GM19023 (cell line): ENCODE results near the gene KRT25.
"Not testable (repeated sequence)": the region's sequence is repeated elsewhere in the genome, so short reads cannot be mapped to it uniquely, and the experiment has no call there.

Source experiments
- ATAC-seq: cut with Tn5 transposase; IDR thresholded peaks from one replicate; pipeline ENCODE4 v1.9.1; 2021; ENCODE audit warnings: mild to moderate bottlenecking, moderate library complexity; ENCODE audit not compliant: unreplicated experiment

The KRT25 gene

DNA sequence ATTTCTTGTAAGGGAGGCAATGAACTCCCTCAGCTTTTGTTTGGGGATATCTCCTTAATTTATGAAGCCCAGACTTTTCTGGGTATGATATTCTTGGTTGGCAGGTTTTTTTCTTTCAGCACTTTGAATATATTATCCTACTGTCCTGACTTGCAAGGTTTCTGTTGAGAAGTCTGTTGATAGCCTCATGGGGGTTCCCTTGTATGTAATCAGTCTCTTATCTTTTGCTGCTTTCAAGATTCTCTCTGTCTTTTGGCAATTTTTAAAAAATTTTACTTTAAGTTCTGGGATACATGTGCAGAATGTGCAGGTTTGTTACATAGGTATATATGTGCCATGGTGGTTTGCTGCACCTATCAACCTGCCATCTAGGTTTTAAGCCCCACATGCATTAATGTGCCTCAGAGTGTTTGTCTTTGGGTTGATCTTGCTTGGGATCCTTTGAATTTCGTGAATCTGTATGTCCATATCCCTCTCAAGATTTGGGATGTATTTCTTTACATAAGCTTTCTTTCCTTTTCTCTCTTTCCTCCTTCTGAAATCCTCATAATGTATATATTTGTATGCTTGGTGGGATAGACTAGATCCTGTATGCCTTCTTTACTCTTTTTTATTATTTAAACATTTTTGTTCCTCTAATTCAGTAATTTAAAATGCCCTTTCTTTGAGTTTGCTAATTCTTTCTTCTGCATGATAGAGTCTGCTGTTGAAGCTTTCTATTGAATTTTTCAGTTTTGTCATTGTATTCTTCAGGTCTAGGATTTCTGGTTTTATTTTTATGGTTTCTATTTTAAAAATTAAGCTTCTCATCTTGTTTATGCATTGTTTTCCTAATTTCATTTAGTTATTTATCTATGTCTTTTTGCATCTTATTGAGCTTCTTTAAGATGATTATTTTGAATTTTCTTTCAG lies 5.2 kb upstream of the KRT25 start:
- no peak for ATAC-seq

DNA sequence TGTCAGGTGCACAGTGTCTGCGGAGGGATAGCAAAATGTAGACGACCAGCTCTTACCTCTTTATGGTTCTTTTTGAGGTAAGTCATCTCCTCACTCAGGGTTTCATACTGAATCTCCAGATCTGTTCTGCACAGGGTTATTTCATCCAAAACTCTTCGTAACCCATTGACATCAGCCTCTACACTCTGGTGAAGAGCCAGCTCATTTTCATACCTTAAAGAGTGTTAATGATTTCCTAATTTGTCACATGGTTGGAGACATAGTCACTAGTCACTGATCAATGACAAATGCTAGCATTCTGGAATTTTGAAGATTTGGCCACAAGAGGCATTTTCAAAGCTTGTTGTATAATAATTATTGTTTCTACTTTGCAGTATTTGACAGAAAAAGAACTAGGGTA lies 1.3 kb downstream of the KRT25 start:
- ATAC-seq: no peak

DNA sequence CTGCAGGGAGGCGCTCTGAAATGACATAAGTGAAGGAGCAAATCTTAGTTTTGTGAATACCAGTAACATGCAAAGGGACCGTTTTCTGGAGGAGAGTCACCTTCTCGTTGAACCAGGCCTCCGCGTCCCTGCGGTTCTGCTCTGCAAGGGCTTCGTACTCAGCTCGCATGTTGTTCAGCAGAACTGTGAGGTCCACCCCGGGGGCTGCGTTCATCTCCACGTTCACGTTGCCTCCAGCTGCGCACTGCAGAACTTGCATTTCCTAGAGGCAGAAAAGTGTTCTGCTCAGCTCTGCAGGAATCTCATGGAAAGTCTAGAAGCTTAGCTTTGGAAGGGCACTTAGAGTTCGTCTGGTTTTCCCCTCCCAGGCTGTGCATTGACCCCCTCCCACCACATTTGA lies 4.1 kb downstream of the KRT25 start:
- no peak for ATAC-seq

DNA sequence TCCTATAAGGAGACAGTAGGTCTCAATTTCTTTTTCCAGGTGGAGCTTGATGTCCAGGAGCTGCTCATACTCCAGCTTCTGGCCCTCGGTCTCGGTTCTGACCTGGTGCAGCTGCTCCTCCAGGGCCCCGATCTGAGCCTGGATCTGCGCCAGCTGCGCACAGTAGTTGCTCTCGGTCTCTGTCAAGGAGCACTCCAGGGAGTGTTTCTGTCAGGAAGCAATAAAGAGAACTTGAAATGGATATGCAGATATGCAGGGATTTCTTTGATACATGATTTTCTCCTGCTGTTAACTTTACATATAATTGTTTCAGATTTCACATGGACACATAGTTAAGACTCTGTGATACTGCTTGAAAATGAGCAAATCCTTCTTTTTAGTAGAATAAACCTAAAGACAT lies 4.7 kb downstream of the KRT25 start:
- no peak for ATAC-seq

DNA sequence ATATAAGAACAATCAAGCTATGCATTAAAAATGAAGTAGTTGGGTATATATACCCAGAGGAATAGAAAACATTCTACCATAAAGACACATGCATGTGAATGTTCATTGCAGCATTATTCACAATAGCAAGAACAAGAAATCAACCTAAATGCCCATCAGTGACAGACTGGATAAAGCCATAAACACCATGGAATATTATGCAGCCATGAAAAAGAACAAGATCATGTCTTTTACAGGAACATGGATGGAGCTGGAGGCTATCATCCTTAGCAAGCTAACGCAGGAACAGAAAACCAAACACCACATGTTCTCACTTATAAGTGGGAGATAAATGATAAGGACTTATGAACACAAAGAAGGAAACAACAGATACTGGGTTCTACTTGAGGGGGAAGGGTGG lies 6.5 kb downstream of the KRT25 start:
- ATAC-seq: not testable (repeated sequence)

DNA sequence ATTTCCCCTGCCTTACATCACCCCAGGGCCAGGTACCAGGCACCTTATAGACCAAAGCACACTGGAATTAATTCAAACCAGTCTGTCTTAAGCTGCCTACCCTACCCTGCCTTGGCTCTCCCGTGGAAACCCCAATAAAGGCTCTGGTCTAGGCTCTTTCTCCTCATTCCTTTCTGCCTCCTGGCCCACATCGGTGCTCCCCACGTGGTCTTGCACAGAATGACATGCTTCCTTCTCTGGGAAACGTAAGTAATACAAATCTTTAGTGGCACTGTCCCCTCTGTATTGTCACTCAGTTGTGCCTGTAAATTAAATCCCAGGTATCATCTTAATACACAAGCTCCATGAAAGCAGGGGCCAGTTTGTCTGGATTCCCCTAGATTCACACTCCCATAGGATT lies 16.6 kb downstream of the KRT25 start:
- no peak for ATAC-seq

DNA sequence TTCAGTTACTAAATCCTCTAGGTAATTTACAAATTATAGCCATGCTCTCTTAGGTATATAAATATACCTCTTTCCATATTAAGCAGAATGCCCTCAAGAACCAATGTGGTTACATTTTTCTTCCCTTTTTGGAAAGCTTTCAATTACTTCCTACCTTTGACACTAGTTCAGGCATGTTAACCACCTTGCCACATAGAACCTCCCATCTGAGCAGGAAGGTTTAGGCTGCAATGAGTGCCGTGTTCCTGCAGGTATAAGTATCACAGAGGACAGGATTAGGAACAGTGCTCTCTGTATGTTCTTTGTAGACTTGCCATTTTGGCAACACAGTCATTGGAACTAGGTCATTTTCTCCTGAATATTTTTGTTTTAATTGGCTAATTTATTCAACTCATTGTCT lies 20.1 kb downstream of the KRT25 start:
- ATAC-seq: no peak

DNA sequence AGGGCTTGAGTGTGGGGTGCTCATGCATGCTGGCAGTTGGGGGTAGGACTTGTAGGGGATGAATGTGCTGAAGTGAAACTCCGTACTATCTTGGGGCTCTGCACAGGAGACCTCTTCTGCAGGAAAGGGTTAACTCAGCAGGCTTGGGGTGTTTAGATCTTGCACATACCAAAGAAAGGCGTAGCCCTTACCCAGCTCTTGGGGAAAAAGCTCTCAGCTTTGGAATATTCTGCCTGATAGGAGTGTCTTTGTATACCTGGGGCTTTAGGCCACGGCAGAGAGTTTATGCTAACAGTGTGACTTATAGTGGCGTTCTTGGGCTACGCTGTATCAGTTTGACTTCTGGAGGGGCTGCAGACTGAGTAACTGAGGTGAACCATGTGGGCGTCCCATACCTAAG lies 21.1 kb downstream of the KRT25 start:
- no peak for ATAC-seq

DNA sequence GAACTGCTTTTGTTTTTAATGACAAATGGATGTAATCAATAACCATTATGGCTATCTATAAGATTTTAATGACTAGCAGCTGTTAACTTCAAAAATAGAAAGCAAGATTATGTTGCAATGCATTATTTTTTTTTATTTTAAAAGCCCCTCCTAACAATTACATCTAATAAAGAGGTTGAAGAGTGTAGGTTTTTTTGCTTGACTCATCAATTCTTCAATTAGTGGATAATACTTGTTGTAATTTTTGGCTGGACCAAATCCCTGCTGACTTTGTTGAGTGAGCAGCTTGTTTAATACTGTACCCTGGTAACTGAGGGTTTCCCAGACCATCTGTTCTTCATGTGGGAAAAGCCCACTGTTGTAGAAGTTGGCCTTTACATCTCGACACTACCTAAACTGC lies 24.2 kb downstream of the KRT25 start:
- ATAC-seq: no peak

DNA sequence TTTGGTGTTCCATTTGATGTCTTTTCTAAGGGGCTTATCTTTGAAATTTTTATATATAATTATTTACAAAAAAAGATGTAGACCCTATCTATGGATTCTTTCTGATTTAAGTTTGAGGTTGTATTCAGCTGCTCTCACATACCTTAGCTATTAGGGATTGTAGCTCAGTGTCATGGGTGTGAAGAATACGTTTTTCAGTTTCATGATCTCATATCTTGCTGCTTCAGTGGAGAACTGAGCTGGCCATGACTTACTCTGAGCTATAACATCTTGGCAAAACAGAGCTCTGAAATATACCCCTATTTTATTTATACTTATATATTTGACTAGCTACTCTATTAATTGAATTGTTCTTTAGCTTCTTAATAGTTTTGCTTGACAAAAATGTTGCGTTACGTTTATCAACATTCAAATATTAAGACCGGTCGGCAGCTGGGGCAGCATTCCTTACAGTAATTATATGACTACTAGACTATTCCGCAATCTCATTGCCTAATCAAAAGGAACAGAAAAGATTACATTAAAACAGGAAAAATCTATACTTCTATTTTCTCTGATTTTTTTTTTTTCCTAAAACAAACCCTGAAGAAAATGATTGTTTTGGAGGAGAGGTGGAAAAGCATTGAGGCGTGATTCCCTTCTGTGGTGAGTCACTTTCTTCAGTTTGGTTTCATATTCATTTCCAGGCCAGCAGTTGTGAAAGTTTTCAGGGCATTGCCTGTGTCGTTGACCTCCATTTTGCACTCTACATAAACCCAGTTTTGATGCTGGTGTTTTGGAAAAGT lies 27.5 kb downstream of the KRT25 start:
- ATAC-seq: no peak

DNA sequence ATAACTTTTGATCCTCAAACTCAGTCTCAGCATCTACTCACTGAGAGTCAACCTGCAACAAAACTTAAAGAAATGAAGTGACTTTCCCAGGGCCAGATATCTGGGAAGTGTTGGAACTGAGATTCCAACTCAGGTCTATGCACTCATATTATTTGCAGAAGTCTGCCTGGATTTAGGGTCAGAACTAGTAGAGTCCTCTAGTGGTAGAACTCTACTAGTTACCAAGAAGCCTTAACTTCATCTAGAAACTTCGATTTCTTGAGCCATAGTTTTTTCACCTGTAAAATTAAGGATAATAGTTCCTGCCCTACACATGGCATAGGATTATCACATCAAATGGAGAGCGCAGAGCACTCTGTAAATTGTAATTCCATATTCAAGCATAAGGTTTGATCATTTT lies 28.2 kb downstream of the KRT25 start:
- no peak for ATAC-seq

DNA sequence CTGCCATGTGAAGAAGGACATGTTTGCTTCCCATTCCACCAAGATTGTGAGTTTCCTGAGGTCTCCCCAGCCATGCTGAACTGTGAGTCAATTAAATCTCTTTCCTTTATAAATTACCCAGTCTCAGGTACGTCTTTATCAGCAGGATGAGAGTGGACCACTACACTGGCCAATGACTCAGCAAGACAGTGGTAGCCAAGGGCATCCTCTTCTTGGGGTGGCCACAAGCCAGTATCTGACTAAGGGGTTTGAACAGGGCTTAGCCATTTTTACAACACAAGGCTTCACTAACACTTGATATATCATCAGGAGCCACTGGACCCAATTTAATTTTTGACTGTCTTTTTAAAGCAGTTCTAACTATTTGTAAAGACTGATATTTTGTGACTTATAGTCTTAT lies 30.5 kb downstream of the KRT25 start:
- no peak for ATAC-seq

DNA sequence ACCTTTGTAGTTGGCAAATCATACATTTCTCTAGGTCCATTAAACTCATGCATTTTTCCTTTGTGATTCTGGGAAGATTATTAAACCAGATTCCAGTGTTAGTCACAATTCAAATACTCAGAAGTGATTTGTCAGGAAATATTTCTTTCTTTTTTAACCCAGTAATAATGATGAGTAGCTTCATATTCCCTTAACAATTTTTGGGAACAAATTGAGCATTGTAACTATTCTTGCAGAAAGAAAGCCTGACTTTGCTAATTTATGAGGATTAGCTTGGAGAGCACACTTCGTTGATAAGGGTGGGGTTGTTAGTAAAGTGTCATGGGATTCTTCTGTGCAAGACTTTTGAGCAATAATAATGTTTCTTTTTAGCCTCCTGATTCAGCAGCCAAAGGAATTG lies 32.9 kb downstream of the KRT25 start:
- no peak for ATAC-seq

DNA sequence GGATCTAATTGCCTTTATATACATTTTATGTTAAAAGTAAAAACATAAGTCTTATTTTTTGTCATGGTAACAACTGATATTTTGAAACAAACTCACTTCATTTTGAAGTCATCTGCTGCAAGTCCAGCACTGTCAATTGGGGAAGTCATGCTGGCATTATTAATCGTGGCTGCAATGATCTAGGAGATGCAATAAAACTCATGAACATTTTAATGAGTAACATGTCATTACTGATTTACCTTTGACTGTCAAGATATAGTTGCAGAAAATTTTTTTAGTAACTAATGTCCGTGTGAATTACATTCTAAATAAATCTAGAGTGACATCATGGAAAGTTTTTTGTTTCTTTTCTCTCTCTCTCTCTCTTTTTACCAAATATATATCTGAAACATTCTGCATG lies 34.2 kb downstream of the KRT25 start:
- ATAC-seq: no peak

DNA sequence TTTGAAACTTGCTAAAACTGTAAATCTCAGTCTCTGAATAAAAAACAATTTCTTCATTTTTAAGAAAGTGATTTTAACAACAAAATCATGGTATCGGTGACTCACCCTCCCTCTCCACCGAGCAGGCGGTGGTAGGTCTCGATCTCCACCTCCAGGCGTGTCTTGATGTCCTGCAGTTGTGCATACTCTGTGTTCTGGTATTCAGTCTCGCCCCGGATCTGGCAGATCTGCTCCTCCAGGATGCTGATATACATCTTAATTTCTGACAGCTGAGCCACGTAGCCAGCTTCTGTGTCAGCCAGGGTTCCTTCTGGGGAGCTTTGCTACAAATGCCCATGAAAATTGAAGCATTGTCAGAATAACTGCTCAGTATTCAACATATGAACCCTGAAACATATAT lies 36.2 kb downstream of the KRT25 start:
- ATAC-seq: no peak

DNA sequence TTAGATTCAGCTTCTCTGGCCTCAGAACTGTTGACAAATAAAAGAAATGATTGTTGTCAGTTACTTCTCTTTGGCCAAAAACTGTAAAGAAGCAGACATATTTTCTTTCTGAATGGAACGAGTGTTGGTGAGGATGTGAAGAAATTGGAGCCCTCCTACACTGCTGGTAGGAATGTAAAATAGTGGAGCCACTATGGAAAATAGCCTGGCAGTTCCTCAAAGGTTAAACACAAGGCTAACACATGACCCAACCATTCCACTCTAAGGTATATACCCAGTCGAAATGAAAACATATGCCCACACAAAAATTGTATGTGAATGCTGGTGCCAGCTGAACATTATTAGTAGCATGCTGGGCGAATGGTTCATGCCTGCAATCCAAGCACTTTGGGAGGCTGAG lies 37.4 kb downstream of the KRT25 start:
- ATAC-seq: no peak

DNA sequence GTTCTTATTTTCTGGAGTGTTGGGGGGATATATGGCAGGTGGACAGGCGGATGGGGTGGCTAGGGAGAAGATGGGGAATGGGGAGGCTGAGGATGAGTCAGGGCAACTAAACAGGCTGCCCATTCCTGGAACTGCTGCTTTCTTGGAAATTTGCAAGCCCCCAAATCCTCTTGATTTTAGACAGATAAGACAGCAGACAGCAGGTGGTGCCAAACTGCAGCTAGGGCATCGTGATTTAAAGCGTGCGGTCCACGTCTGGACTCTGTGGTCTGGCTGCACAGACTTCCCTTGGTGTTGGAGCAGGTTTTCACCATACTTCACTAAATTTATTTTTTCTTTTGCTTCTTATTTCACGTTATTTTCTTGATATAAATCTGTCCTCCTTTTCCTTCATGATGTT lies 40.7 kb downstream of the KRT25 start:
- ATAC-seq: no peak

DNA sequence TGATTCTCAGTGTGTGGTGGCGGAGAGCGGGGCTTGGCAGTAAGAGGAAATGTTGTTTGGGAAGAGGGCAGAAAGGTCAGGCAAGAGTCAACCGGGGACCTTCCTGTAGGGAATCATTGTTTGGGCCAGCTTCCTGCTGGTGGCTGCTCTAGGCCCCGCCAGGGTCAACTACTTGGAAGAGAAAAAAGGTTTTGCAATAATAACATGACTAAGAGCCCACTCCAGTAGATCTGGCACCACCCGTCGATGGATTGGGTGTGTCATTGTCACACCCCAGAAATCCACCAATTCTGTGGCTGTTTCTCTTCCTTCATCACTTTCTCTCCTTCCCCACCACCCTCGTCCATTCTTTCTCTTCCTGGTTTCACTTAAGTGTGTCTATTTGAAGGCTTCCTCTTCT lies 47.4 kb downstream of the KRT25 start:
- no peak for ATAC-seq

DNA sequence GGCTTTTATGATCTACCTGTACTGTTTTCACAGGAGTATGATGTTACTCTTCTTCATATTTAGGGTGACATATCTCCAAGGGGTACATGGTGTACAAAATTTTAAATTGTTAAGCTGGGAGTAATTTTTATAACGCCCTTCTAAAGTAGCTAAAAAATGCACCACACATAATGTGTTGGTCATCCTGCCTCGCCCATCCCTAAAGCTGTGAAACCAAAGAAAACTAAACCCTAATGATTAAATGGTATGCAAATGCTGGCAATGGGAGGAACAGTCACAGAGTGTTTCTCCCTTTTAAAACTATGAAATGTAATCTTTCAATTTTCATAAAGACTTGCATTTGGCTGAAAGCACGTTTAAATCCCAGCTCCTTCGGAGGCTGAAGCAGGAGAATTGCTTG lies 49.5 kb downstream of the KRT25 start:
- ATAC-seq: no peak

DNA sequence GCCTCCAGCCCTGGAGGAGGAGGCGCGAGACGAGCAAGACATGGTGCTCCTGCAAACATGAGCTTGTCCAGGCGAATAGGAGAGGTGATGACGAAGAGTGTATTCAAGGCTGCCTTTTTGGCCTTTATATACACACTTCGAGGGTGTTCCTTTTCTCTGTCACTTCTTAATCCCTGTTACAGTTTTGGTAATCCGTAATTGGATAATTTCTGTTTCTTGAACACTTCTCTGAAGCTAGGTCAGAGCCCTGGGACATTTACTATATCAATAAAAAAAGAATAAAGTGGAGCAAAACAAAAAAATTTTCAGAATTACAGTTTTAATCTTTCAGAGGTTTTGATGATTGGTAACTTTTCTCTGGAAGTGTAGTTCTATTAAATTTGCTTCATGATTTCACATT lies 51.5 kb downstream of the KRT25 start, which contains the start of gene KRT24:
Gene KRT24, minus strand, starts transcription at position 101 of the 400 bp plus-strand sequence. Its CDS starts 59 bp downstream, at position 42.
- no peak for ATAC-seq

DNA sequence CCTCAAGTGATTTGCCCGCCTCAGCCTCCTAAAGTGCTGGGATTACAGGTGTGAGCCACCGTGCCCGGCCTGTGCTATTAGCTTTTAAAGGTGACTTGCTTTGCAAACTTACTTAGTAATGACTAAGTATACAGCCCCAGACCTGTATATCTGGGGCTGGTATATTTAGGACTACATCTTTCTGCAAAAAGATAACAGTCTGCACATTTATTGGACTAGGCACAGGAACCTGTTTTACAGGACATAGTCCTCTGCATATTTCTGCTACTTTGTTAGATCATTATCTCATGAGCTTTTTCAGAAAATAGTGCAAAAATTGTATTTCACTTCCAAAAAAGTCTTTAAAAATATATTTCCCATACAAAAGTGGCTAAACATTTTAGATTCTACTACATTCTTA lies 52.9 kb downstream of the KRT25 start:
- ATAC-seq: no peak

DNA sequence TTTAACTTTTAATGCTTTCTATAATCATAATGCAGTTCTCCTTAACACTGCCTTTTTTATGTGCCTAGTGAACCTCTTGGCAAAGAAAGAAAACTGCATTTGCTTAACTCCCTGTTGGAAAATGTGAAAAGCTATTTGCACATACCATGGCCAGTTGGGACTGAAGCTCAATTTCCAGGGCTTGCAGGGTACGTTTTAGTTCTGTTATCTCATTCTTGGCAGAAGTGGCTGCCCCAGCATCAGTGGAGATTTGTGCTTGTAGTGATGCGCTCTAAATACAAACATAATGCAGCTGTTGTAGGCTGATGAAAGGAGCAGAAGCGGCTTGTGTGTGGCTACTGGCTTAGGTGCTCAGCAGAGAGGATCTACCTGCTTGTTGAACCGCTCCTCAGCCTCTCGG lies 55.3 kb downstream of the KRT25 start:
- ATAC-seq: no peak
